KG1 (cell line): ENCODE data around the gene PRRC1.
"Not testable (repeated sequence)": the region's sequence is repeated elsewhere in the genome, so short reads cannot be mapped to it uniquely, and the experiment has no call there.

Experiments used
- DNase-seq: peaks from one replicate; lab custom pipeline; 2025; lab: John Stamatoyannopoulos, UW

The PRRC1 gene

DNA sequence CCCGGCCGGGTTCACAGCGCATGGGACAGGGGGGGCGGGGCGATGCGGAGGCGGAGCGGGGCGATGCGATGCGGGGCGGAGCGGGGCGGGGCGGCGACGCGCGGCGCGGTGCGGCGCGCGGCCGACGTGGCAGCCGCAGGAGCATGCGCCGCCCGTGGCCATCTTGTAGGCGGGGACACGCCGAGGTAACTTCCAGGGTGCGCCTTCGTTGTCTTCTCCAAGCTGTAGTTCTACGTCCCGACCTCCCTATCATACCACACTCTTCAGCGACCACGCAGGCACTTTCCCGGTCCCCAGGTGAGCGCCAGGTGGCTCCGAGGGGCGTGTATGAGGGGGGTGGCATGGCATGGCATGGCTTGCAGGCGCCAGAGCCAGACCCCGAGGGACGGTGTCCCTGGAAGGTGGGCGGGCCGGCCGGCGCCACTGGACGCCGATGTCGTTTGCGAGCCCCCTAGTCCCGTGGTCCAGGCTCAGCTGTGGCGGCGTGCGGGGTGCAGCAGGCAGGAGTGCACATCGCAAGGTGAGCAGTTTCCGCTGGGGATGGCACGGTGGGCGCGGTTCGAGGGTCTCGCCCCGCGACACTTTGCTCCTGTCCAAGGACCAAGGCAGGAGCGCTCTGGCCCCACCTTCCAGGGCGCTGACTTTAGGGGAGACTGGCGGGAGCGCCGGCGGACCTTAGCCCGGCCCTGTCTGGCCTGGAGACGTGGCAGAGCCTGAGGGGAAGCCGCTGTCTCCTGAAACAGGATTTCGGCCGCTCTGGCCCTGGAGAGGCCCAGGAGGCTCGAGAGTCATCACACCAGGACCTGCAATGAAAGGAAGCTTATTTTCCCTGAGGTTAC lies at the start of gene PRRC1:
Gene PRRC1, plus strand, starts transcription at position 161 of the 839 bp plus-strand sequence. CDS start 5,840 bp downstream, outside the sequence.
- peak; percentile 9 for DNase-seq

DNA sequence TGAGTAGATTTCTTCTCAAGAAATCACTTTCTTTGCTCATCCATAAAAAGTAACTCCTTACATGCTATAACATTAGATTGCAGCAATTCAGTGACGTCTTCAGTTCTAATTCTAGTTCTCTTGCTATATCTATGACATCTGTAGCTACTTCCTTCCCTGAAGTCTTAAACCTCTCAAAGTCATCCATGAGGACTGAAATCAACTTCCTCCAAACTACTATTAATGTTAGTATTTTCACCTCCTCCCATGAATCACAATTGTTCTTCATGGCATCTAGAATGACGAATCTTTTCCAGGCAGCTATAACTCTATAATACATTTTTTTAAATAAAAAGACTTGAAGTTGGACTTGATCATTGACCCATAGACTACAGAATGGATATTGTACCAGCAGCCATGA lies 46.2 kb upstream of the PRRC1 start:
- DNase-seq, result no peak

DNA sequence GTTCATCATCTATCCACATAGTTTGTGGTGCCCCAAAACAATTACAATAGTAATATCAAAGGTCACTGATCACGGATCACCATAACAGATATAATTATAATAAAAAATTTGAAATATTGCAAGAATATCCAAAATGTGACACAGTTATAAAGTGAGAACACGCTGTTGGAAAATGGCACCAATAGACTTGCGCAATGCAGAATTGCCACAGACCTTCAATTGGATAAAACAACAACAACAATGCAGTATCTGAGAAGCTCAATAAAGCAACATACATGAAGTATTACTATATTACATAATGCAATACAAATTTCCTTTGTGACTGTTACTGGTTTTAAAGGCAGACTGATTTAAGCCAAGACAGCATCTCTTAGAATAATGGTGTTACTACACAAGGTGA lies 44.7 kb upstream of the PRRC1 start:
- no peak for DNase-seq

DNA sequence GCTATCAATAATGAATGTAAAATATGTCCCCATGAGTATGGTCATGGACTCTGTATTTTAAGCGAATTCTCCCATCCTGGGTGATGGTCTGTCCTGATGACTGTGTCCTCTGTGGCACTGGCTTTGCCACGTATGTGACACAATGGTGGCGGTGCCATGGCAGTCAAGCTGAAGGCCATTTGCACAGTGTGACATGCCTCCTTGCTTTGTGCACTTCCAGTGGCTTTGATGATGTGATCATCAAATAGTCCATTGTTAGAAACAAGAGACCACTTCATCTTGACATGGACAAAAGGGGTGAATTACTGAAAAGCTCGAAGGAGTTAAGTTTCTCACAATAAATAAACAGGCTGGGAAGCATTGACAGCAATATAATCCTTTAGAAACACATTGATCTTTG lies 31.0 kb upstream of the PRRC1 start:
- no peak for DNase-seq

DNA sequence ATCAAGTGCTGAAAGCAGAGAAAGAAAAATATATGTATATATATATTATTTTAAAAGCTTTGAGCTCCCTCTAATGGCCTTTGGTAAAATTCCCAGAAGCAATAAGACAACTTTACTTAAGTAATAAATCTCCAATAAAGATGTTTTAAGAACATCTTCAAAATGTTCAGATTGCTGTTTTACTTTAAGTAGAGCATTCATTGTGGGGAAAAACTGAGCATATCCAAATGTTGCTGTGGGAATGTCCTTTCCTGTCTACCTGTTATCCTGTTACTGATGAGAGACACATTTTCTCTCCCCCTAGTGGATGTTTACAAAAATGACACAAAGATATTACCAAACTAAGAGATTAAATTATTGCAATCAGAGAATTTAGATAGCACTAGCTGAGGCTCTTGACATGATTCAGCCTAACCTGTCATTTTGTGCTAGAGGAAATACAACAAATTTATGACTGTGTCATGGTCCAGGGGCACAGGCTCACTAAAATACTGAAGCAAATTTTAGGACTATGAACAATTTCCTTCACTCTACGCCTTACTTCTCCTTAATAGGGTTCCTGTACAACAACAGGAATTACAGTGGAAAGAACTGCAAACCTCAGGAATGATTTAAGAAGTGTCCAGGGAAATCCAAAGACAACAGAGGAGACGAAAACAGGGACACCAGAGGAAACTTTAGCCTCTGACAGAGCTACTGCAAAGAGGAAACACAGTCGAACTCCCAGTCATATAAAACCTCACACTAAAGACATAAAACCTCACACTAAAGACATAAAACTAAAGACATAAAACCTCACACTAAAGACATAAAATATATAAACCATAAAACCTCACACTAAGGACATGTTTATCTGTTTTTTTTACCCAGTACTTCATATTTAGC lies 24.3 kb upstream of the PRRC1 start:
- peak; percentile 13 for DNase-seq

DNA sequence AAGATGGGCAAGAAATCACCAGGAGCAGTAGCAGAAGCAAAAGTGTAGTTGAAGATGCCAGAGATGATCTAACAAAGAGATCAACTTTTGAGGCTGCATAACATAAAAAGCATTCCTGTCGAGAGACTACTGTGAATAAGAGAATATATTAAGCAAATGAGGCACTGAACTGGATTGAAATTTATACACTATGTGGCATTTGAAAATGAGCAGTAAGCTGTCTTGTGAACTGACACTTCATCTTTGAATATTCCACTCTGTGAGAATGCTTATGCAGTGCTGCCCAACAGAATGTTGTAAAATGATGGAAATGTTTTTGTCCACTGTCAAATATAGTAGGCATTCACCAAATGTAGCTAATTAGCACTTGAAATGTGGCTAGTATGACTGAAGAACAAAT lies 18.9 kb upstream of the PRRC1 start:
- no peak for DNase-seq

DNA sequence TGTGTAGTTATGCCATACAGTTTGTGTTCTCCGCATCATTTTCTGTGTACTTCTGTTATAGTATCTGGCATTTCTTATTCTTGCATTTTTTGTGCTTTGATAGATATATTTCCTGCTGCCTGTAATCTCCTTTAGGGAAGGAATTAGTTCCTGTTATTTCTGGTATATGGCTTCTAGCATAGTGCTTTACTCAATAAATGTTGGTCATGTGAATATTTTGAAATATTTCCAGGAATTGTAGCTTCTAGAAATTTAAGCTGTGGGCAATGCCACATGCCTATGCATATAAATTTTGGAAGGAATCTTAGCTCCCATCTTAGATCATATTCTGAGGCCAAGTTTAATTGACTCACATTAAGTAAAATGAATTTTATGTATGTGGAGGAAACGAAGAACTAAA lies 11.5 kb upstream of the PRRC1 start:
- DNase-seq, result no peak

DNA sequence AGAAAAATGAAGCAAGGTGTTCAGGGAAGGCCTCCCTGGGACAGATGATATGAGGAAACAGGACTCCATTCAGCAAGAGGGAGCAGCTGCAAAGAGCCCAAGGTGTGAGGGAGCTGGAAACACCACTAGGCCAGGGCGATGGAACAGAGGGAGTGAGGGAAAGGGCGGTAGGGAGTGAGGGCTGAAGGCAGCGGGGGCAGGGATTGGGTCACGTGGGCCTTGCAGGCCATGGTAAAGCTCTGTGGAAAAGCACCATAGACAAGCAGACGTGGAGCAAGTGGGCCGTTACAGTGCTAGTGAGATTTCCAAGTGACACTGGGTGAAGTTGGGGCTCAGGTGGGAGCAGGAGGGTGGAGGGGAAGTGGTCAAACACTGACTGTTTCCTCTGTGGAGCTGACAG lies 10.8 kb upstream of the PRRC1 start:
- no peak for DNase-seq

DNA sequence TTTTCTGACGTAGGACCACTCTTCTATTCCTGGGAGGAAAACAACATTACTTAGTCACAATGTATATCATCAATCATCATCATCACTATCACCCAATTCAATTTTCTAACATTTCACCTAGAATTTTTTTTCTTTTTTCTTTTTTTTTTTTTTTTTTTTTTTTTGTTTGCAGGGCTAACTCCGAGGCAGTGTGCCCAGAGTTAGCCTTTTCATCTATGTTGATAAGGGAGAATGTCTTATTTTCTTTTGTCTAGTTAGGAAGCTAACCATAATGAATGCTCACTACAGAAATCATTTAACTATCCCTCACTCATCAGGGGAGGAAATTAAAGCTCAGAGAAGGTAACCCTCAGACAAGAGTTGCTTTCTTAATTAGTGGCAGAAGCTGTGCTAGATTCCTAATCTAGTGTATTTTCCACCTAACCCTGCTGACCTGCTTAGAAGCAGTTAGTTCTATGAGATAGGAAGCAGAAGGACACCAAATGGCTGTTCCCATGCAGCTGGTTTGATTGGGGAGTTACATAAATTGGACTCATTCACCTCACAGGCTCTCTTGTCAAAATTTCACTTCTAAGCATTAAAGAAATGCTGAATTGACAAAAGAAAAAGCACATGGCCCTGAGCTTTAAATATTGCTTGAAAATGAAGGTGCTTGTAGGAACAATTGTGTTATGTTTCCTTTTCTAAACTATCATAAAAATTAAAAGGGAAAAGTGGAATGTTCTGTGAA lies 8.6 kb upstream of the PRRC1 start:
- DNase-seq, result no peak

DNA sequence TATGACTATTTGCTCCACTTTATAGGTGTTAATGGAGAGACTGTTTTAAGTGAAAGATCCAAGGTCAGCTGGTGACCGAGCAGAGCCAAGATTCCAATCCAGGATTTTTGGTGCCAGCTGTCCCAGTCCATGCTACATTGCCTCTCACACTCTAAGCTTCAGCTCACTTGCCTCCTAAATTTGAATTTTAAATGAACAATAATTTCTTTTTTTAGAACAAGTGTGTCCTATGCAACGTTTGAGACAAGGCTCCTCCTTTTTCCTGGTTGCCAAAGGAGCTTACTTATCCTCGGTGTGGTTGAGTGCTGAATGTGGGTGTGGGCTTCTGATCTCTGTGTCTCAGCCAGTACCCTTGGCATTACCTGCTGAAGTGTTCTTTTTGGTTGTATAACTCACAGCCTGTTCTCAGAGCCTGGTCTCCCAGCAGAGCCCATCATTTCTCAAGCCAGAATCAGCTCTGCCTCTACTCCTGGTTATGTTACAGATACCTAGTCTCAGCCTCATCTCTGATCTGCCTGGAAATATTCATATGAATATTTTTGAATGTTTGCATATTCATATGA lies 4.0 kb upstream of the PRRC1 start:
- DNase-seq, result no peak

DNA sequence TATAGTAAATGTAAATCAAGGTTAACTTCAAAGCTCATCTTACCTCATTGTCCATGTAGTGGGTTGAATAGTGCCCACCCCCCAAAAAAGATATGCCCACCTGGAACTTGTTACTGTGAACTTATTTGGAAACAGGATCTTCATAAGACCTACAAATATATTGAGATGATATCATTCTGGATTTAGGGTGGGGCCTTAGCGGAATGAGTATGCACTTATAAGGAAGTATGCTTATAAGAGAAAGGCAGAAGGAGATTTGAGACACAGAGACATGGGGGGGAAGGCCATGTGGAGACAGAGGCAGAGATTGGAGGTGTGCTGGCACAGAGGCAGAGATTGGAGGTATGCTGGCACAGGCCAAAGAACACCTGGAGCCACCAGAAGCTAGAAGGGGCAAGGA lies 2.6 kb upstream of the PRRC1 start:
- DNase-seq, result no peak

DNA sequence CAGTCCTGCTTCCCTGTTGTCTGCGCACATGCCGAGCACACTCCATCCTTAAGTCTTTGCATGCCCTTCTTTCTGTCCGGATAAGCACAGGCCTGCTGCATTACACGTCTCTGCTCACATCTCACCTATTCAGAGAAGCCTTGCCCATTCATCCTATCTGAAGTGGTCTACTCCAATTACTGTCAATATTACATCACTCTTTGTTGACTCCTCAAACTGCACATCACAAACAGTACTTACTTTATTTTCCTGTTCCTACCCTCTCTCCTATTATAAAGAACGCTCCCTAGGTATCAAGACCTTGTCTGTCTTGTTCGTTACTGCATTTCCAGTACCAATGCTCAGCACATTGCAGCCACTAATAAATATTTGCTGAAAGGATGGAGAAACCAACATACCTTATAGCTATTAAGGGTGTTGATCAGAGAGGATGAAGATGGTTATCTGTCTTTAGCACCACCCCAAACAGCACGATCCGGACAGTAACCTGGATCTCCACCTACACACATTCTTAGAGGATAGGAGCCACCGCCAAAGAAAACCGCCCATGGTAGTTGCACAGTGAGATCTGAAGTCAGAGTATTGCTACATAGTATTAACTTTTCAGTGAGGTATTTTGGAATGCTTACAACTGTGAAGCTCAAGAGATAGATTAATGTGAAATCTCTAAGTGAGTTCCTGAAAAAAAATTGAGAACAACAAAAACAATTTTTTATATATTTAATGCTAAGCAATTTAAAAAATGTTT lies 1.6 kb upstream of the PRRC1 start:
- DNase-seq, result no peak

DNA sequence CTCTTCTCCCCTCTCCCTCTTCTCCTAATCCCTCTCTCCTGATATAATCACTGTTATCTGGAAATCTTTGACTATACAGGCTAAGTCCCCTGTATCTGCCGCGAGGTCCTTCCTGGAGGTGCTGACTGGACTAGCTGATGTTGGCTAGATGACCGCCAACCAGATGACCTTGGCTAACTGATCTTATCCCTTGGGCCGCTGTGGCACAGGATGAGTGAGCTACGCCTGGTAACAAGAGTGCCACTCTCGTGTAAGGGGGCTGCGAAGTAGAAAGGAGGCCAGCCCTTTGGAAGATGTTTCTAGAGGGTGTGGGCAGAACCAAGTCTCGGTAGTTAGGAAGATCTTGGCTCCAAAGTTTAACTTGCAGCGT lies 345 bp upstream of the PRRC1 start:
- no peak for DNase-seq

DNA sequence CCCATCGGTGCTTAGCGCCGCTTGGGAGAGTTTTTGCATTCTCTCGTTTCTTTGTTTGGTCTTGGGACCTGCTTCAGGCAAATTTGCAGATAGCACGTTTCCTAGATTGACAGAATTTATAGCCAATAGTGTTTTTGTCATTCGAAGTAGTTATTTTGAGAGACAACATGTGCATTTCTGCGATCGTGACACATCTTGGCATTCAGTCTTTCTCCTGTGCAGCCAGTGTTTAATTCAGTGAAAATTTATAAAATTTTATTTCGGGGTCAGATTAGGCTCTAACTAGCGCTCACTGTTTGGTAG lies 830 bp downstream of the PRRC1 start:
- no peak for DNase-seq

DNA sequence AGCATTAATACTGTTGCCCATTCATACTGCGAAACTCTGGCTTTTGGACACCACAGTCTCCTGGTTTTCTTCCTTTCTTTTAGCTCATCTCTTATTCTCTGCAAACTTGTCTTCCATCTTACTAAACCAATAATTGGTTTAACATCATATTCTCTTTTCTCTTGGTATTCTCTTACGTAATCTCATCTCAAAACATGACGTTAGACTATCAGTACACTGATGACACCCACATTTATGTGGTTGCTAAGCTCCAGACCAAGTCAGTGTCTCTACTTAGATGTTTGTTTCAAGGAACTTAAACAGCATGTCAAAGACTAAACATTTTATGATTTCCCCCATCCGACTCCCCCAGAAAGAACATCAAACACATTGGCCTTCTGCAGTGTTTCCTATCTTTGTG lies 2.1 kb downstream of the PRRC1 start:
- no peak for DNase-seq

DNA sequence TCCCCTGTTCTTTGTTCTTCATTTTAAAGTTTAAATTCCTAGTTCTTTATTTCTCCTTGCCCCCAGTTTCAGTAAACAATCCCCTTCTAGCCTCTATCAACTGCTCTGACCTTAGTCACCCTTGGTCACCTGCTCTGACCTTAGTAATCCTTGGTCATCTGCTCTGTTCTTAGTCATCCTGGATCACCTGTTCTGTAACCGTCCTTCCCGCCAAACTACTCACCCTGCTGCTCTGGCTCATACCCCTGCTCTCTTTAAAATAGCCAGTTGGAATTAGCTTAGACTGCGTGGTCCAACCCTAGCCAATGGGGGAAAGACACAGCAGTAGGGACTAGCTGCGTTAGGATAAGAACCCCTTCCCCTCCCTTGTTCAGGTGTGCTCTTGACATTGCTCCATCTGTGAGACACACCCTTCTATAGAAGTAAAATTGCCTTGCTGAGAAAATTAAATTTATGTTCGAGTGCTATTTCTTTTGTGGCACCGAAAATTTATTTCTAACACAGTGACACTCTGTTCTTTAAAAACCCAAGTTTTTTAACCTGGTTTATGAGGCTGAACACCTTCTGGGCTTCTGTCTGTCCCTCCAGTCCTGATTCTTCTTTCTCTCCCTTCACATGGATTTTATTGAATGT lies 3.8 kb downstream of the PRRC1 start:
- no peak for DNase-seq

DNA sequence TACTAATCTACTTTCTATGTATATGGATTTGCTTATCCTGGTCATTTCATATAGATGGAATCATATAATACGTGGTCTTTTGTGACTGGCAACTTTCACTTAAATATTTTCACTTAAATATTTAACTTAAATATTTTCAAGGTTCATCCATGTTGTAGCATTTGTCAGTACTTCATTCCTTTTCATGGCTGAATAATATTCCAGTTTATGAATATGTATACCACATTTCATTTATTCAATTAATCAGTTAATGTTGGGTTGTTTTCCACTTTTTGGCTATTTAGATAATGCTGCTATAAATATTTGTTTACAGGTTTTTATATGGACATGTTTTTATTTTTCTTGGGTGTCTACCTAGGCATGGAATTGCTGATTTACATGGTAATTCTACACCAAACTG lies 7.7 kb downstream of the PRRC1 start:
- DNase-seq, result no peak

DNA sequence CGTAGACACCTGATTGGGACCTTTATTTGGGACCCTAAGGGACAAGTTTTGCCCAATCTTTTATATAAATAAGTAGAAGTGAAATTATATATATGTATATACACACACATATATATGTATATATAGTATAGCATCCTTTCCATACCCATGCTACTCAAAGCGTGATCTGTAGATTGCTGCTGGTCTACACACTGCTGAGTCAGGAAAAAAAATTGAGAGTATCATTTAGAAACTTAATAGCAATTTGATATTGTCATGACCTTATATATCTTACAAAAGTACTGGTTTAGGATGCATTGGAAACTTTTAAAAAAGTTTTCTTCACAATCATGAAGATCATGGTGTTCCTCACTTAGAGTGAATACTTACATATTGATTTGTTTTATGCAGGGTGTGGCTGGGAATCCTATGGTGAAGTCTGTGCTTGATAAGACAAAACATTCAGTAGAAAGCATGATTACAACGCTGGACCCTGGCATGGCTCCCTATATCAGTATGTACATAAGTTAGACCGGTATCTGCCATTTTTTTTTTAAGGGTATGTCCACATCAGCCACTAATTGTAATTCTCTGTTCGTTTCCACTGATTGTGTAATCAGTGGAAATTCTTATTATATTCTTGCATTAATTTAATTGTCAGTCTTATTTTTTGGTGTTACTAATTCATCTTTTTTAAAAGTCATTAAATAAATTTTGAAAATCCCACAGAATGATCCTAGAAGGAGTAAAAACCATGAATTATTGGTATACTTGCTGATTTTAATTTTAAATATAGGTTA lies 12.7 kb downstream of the PRRC1 start:
- DNase-seq, result no peak

DNA sequence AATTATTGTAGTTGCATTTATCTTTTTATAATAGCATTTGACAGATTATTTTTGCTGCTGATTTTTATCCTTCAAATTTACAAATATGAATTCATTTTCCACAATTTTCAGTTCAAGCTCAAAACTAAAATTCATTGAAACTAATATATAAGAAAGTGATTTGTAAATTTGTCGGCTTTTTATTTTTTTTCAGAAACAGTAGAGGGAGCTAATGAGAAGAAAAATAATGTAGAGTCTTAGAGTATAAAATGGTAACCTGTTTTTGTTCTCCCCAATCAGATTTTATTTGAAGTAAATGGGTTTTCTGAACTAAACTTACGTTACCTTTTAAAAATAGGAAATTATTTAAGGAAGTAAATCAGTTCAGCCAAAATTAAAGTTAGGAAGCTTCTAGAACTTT lies 19.2 kb downstream of the PRRC1 start:
- no peak for DNase-seq

DNA sequence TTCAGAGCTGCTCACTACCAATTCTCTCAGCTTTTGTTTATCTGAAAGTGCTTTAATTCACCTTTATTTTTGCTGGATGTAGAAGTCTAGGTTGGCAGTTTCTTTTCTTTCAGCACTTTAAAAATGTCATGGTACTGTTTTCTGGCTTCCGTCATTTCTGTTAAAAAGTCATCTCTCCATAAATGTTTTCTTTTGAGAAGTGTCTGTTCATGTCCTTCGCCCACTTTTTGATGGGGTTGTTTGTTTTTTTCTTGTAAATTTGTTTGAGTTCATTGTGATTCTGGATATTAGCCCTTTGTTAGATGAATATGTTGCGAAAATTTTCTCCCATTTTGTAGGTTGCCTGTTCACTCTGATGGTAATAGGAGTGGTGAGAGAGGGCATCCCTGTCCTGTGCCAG lies 23.1 kb downstream of the PRRC1 start:
- DNase-seq, result not testable (repeated sequence)
